Measurements from ENCODE around the gene CFAP58.

DNA sequence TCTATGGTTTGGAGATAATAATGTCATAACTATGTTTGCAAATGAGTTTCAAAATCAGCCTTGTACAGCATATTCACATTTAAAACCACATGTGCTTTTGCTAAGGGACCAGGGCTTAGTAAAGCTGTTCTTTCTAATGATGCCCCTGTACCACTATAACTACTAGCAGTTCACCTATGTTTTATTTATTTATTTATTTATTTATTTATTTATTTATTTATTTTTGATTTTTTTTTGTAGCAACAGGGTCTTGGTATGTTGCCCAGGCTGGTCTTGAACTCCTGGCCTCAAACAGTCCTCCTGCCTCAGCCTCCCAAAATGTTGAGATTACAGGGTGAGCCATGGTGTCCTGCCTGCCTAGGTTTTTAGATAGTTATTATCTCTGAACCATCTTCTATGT lies 96.9 kb downstream of the CFAP58 start:
- TF ChIP-seq, protein P1, sequence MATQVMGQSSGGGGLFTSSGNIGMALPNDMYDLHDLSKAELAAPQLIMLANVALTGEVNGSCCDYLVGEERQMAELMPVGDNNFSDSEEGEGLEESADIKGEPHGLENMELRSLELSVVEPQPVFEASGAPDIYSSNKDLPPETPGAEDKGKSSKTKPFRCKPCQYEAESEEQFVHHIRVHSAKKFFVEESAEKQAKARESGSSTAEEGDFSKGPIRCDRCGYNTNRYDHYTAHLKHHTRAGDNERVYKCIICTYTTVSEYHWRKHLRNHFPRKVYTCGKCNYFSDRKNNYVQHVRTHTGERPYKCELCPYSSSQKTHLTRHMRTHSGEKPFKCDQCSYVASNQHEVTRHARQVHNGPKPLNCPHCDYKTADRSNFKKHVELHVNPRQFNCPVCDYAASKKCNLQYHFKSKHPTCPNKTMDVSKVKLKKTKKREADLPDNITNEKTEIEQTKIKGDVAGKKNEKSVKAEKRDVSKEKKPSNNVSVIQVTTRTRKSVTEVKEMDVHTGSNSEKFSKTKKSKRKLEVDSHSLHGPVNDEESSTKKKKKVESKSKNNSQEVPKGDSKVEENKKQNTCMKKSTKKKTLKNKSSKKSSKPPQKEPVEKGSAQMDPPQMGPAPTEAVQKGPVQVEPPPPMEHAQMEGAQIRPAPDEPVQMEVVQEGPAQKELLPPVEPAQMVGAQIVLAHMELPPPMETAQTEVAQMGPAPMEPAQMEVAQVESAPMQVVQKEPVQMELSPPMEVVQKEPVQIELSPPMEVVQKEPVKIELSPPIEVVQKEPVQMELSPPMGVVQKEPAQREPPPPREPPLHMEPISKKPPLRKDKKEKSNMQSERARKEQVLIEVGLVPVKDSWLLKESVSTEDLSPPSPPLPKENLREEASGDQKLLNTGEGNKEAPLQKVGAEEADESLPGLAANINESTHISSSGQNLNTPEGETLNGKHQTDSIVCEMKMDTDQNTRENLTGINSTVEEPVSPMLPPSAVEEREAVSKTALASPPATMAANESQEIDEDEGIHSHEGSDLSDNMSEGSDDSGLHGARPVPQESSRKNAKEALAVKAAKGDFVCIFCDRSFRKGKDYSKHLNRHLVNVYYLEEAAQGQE (IDR thresholded peaks at IDR 0.05; ENCODE audit: insufficient read depth in 1 of 2, low read depth in 2 of 2, low read length in 2 of 2), result no peak
- no peak for TF ChIP-seq FOXP2 (optimal IDR thresholded peaks at IDR 0.05; ENCODE audit: borderline replicate concordance, extremely low read depth, extremely low read length, insufficient read depth)
- TF ChIP-seq SIN3A (IDR thresholded peaks at IDR 0.05; ENCODE audit: borderline replicate concordance, insufficient read depth, low read length), result no peak
- TF ChIP-seq TAF1 (IDR thresholded peaks at IDR 0.05; ENCODE audit: borderline replicate concordance, insufficient read depth, low read length), result no peak
- no peak for TF ChIP-seq POLR2AphosphoS5 (IDR thresholded peaks at IDR 0.05; ENCODE audit: low read depth, low read length)
